HG03095 (cell line): ENCODE results near the gene MACROD2.
A peak's percentile ranks its signal among the peaks of the same experiment; 100 is the strongest.

Source experiments
- ATAC-seq: cut with Tn5 transposase; IDR thresholded peaks from one replicate; pipeline ENCODE4 v1.9.1; 2021; ENCODE audit warnings: moderate library complexity; ENCODE audit not compliant: unreplicated experiment

MACROD2 gene

DNA sequence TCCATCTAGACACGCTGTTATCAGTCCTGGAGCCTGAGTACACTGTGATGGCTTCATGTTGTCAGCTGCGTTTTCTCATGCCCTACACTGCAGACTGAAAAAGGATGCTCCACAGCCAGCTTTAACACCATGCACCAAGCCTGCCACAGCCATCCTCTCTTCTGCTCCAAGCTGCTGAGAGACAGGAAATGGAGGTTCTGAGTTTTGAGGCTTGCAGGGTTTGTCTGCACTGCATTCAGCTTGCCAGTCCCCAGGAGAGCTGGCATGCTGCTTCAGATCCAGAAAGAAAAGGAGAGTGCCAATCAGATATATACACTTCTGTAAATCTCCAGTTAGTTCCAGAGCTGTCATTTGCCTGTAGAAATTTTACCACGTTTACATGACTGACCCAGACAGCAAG lies 892.8 kb downstream of the MACROD2 start:
- no peak for ATAC-seq

DNA sequence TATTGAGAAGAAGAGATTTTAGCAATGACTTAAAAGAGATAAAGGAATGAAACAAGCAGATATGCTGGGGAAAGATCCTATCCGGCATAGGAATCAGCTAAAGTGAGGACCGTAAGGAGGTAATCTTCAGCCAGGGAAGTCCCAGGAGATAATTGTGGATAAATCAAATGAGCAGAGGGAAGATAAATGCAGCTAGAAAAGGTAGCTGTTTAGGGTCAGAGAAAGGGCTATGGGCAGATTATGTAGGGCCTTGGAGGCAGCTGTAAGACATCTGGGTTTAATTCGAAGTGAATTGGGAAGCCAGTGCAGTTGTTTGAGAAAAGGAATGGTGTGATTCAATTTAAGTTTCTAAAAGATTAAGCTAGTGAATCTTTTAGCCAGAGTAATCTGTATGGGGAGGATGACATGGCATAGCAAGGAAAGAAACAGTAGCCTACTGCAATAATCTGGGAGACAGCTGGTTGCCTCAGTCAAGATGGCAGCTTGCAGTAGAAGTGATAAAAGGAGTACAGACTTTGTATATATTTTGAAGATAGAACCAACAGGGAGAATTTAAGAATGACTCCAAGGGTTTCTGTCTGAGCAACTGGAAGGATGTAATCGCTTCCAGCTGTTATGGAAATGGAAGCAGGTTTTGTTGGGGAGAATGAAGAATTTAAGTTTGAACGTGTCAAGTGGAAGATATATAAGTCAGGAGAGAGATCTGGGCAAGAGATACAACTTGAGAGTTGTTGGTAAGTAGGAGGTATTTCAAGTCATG lies 894.4 kb downstream of the MACROD2 start:
- no peak for ATAC-seq

DNA sequence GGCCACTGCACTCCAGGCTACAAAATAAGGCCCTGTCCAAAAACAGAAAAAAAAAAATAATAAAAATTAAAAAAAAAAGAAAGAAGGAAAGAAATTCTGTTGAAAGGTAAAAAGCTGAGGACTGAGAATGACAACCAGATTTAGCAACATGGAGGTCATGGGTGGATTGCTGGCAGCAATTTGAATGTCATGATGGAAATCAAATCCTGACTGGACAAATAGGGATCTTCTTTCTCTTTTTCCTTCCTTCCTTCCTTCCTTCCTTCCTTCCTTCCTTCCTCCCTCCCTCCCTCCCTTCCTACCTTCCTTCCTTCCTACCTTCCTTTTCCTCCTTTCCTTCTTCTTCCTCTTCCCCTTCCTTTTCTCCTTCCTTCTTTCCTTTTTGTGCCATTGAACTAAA lies 895.4 kb downstream of the MACROD2 start:
- no peak for ATAC-seq

GRCh38 chr20:14892782-14893181 lies 897.5 kb downstream of the MACROD2 start:
- ATAC-seq, result no peak

DNA sequence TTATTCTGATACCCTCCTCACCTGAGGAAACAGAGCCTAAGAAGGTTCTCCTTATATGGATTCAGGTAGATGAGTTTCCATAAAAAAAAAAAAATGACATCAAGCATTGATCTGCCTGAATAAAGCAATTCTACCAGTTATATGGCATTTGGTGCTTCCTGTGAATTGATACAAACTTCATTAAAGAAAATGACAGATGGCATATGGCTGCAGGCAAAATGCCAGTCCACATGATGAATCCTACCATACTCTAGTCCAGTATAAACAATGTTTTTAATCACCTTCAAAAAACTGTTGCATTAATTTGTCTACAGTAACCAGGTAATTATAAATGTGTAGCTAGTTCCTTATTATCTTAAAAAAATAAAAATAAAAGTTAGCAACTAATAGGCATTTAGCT lies 901.3 kb downstream of the MACROD2 start:
- no peak for ATAC-seq

DNA sequence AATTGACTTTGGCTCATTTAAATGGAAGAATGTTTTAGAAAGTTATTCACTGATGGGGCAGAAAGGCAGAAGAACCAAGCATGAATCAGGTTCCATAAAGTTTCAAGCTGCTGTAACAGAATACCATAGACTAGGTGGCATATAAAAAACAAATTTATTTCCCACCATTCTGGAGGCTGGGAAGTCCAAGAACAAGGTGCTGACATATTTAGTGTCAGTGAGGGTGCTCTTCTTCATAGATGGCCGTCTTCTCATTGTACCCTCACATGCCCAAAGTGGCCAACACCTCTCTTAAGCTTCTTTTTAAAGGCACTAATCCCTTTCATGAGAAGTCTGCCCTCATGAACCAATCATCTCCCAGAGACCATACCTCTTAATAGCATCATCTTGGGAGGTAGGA lies 902.3 kb downstream of the MACROD2 start:
- ATAC-seq, result no peak

GRCh38 chr20:14902432-14903089 lies 907.2 kb downstream of the MACROD2 start:
- peak; percentile 94 for ATAC-seq

GRCh38 chr20:14906908-14907434 lies 911.7 kb downstream of the MACROD2 start:
- no peak for ATAC-seq

DNA sequence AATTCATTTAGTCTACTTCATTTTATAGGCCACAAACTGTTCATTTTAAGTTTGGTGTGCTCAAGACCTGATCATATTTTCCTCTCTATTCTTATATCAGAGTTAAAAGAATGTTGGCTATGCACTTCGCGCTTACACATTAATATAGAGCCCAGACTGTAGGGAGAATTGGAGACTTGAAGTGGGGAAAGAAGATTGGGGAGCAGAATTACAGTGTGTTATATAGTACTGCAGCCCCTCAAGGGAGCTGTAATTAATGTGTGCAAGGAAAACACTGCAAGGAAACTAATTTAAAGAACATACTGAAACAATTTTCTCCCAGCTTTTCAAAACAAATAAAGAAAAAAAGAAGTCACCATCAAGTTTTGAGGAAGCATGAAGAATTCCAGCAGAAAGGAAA lies 914.8 kb downstream of the MACROD2 start:
- no peak for ATAC-seq

GRCh38 chr20:14913896-14914620 lies 918.7 kb downstream of the MACROD2 start:
- no peak for ATAC-seq

GRCh38 chr20:14914633-14915032 lies 919.3 kb downstream of the MACROD2 start:
- ATAC-seq, result no peak

GRCh38 chr20:14915356-14915755 lies 920.0 kb downstream of the MACROD2 start:
- ATAC-seq, result no peak

GRCh38 chr20:14916360-14916920 lies 921.1 kb downstream of the MACROD2 start:
- ATAC-seq, result no peak

DNA sequence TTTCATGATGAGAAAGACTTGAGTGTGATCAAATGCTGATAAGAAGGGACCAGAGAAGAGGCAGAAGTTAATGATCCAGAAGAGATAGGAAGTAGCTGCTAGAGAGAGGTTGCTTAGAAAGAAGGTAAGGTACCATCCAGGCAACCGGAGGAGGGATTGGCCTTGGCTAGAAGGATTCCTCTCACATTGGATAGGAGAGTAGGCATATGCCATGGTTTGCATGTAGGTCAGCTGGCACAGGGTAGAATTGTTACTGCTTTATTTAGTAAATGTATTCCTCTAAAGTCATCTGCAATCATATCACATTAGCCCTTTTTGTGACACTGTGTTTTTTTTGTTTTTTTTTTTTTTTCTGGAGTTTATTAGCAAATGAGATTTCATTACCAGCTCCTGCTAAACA lies 923.0 kb downstream of the MACROD2 start:
- ATAC-seq, result no peak

DNA sequence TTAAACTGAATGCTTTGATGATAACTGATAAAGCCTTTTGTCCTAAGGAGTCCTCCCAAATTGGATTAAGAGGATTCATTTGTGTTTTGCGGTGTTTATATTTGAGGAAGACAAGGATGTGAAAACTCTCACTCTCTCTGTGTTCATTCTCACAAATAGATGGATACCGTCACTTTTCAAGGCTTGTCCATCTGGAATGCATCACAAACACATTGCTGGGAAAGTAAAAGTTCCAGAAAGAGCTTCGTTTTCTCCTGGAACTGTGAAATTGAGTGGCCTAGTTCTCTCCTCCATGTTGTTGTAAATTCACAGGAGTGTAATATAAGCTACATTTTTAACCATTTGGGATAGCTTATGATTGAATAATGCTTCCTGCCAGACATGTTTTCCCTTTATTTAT lies 923.7 kb downstream of the MACROD2 start:
- no peak for ATAC-seq

DNA sequence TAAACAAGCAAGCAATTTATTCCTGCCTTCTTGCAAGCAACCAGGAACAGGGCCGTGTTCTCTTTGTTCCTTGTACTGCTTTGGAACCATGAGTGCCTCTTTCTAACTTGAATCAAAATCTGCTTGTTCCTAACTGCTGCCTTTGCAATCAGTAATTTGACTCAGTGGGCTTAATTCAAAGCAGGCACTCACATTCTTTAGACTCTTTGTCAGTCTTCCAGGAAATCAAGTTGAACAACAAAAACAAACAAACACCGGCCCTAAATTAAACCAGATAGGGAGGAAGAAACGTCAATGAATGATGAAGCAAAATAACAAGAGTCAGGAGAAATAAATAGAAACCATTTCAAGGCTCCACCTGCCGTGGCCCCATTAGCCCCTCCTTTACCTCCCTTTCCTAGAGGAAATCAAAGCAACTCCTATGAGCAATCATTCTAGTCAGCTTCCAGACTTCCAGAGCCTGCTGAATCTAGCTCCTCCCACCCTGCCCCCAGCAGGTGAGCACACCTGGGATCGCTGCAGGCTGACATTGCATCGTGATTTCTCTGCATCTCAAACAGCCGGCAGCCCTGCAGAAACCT lies 924.3 kb downstream of the MACROD2 start:
- no peak for ATAC-seq

DNA sequence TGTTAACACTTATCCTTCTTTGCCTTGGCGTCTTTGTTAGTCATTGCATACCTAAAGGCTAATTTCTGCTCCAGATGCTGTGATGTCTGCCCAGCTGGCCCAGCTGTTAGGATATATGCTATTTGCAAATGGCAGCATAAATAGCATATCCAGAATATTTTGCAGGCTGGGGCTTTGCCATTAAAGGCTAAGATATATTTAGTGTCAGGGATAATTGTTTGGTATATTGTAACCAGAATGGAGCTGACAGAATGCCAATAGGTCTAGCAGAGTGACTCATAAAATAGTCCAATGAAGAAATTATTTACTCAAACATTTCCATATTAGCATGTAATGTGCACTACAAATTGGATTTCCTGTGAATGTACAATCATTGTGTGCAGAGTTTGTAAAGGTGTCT lies 926.2 kb downstream of the MACROD2 start:
- no peak for ATAC-seq

DNA sequence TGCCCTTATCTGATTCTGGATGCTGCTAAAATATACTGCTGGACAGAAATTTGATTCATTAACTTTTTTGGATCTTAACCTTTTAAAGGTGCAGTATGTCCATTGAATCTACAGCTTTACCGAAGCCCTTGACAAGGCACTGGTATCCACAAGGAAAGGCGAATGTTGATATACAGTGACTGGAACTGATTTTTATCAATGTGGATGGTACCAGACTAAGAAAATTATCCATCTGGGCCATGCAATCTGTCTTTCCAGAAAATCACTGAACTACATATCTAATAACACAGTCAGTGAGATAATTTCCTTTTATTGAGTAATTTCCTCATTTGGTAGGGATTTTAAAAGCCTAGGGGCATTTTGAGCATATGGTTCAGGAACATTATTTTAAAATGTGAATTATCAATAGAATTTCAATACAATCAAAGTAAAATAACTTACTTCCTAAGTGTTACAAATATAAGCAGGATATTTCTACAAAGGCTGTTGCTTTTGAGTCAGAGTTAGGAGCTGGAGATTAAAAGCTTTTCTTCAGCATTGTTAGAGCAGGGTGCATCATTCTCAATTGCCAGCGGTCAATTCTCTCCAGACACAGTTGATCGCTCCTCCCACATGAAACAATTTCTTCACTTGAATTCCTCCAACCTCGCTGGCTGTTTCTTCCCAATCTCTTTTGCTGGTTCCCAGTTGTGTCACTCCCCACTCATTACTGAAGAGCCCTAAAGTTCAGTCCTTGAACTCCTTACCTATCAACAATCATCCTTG lies 927.4 kb downstream of the MACROD2 start:
- no peak for ATAC-seq

GRCh38 chr20:14924433-14924832 lies 929.1 kb downstream of the MACROD2 start:
- ATAC-seq, result no peak

DNA sequence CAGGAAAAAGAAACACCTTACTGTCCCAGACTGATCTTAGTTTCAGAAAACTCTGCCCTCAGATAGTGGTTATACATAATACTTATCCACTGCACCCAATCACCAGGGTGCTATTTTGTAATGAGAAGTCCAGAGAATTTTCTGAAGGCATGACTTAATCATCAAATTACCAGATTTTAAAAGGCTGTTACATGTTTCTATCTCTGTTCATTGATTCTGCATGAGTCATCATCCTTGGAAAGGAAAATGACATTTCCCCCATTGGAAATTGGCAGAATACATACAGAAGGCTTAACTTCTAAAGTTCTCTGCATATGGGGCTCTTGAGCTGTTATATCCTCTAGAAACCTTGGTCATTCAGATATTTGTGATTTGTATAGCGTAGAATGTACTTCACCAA lies 930.0 kb downstream of the MACROD2 start:
- ATAC-seq, result no peak
